Measurements from ENCODE around the gene LRP6.

The LRP6 gene

DNA sequence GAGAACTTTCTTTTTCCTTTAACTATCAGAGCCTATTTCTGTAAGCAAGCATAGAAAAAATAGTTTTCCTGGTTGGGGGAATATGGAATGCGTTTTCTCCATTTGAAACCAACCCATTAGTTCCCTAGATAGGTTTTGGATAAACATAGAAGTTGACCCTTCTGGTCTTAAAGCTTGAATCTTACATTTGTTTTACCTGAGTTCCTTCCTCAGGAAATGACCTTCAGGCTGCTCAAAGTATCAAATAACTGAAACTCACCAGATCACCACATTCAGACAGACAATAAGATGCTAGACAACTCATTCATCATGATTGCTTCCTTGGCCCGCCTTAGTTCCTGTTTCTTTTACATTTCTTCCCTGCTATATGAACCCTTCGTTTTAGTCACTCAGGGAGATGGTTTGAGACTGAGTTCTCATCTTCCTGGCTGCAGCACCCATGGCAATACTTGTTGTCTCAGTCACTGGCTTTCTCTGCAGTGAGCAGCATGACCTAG is 52.2 kb downstream of the LRP6 start:
- DNase-seq (ENCODE audit: low spot score) = no peak

DNA sequence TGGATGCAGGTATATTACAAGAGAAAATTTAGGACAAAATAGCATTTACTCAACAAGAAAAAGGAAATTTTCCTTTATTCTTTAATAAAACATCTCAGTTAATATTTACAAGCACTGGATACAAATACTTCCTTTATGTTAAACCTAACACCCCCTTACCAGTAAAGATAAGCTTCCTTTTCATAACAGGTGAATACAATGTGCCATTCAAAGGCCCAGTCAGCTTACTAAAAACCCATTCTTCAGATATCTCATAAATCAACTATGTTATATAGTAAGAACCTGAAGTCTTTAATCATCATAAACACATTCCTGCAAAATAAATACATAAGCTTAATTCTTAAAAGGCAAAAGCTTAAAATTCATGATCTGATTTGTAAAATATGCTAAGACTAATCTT is 52.6 kb downstream of the LRP6 start:
- no peak for DNase-seq (ENCODE audit: low spot score)

GRCh38 chr12:12212769-12213168 is 54.1 kb downstream of the LRP6 start:
- DNase-seq (ENCODE audit: low spot score) = peak; percentile 76

DNA sequence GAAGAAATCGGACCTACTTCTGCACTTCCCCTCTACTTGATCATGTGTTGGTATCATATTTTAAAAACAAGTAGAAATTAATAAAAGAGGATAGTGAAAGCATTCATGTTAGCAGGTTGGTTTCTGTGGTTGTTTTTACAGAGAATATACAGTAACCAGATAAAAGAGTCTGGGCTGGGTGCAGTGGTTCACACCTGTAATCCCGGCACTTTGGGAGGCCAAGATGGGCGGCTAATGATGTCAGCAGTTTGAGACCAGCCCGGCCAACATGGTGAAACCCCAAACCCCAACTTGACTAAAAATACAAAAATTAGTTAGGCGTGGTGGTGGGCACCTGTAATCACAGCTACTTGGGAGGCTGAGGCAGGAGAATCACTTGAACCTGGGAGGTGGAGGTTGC is 55.9 kb downstream of the LRP6 start:
- DNase-seq (ENCODE audit: low spot score) = no peak

GRCh38 chr12:12210416-12210815 is 56.4 kb downstream of the LRP6 start:
- no peak for DNase-seq (ENCODE audit: low spot score)

GRCh38 chr12:12209675-12210074 is 57.2 kb downstream of the LRP6 start:
- DNase-seq (ENCODE audit: low spot score) = no peak

DNA sequence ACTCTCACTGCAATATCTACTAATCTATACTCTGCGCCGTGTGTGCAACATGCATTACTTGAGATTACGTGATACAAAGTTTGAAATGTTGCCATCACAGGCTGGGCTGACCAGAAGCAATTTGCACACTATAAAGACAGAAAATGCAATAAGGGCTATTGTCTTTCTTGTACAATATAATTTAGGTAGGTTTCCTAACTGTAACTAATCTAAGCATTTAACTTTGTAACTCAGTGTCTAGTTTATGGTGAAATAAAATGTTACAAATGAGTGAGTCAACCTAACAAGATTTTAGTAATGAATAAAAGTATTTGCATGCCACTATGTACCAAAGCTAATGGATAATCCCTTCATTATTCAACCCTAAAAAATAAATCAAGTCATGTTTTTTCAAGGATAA is 57.8 kb downstream of the LRP6 start:
- no peak for DNase-seq (ENCODE audit: low spot score)

- DNase-seq (ENCODE audit: low spot score) = no peak
These were observed 59.1 kb downstream of the LRP6 start for GRCh38 chr12:12207746-12208145.

DNA sequence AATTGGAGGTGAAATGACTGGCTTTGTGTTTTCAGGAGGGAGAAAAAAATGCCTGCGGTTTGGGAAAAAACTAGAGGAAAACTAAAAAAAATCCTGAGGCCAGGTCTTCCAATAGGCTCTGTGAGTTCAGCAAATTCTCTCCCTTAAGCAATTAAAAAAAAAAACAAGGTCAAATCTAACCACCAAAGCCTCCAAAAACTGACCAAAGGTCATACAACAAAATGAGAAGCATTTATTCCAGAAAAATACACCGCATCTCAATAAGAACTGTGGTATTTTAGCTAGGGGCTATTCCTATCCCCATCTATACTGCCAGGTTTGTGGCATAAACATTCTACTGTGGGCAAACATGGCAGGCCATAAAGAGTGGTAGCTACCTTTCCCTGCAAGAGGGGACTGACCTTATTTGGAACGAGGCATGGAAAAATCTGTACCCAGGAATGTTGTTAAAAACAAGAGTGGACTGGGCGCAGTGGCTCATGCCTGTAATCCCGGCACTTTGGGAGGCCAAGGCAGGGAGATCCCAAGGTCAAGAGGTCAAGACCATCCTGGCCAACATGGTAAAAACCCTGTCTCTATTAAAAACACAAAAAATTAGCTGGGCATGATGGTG is 60.0 kb downstream of the LRP6 start:
- no peak for DNase-seq (ENCODE audit: low spot score)

- DNase-seq (ENCODE audit: low spot score) = no peak
These were observed 64.1 kb downstream of the LRP6 start for GRCh38 chr12:12202747-12203146.

- DNase-seq (ENCODE audit: low spot score) = no peak
These were observed 64.7 kb downstream of the LRP6 start for GRCh38 chr12:12202105-12202504.

GRCh38 chr12:12201274-12201758 is 65.5 kb downstream of the LRP6 start:
- no peak for DNase-seq (ENCODE audit: low spot score)

GRCh38 chr12:12200363-12200762 is 66.5 kb downstream of the LRP6 start:
- no peak for DNase-seq (ENCODE audit: low spot score)

DNA sequence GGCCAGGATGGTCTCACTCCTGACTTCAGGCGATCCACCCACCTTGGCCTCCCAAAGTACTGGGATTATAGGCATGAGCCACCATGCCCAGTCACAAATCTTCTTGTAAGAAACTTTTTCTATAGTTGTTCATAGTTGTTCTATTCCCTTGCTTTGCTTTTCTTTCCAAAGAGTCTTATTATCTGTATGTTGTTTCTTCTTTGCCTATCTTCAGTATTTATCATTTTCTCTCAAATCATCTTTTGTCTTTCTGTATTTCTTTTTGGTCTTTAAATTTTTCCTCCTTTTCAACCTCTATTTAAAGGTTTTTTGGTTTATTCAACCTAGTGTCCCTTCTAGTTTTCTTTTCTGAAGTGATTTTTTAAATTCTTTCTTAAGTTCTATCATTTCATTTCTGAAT is 68.7 kb downstream of the LRP6 start:
- DNase-seq (ENCODE audit: low spot score) = no peak

DNA sequence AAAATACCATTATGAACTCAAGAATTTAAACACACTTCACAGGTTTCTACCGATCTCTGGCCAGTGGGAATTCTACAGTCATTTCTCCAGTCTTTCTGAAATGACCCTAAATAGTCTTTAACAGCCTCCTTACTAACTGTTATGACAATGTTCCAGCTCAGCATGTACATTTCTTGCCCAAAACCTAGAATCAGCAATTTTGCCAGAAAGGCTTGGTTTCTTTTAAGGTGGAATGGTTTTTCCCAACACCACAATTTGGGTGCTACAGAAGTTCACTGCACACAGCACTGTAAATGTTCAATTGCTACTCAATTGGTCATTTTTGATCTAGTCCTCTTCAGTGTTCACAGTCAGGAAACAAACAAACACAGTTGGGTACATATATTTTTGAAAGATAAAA is 69.7 kb downstream of the LRP6 start:
- no peak for DNase-seq (ENCODE audit: low spot score)

DNA sequence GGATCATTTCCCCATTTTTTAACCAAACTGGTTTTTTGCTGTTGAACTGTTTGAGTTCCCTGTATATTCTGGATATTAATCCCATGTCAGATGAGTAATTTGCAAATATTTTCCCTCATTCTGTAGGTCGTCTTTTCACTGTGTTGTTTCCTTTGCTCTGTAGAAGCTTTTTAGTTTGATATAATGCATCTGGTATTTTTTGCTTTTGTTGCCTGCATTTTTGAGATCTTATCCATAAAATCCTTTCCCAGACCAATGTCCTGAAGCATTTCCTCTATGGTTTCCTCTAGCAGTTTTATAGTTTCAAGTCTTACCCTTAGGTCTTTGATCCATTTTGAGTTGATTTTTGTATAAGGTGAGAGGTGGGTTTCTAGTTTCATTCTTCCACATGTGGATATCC is 71.3 kb downstream of the LRP6 start:
- DNase-seq (ENCODE audit: low spot score) = no peak

DNA sequence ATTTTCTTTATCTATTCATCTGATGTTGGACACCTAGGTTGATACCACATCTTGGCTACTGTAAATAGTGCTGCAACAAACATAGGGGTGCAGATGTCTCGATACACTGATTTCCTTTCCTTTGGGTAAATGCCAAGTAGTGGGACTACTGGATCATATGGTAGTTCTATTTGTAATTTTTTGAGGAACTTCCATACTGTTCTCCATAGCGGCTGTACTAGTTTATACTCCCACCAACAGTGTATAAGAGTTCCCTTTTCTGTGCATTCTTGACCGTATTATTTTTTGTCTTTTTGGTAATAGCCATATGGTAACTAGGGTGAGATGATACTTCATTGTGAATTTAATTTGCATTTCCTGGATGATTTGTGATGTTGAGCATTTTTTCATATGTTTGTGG is 71.8 kb downstream of the LRP6 start:
- DNase-seq (ENCODE audit: low spot score) = no peak

- DNase-seq (ENCODE audit: low spot score) = peak; percentile 80
These were observed 72.6 kb downstream of the LRP6 start for GRCh38 chr12:12194206-12194605.

DNA sequence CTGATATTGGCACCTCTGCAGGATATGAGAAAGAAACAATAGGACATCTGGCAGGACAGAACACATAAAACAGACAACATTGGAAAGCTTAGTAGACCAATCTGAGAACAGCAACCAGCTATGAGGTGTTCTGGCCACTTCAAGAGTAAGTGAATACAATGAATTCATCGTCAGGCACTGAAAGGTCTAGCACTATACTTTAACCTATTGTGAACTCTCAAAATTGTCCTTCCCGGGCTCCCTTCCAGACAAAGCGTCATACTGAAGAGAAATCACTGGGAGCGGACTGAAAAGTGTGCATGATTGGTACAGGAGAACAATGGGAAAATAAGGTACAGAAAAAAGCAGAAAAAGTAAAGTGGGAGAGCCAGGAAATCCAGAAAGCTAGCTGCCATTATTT is 75.8 kb downstream of the LRP6 start:
- DNase-seq (ENCODE audit: low spot score) = no peak

- no peak for DNase-seq (ENCODE audit: low spot score)
These were observed 76.6 kb downstream of the LRP6 start for GRCh38 chr12:12190087-12190809.

- no peak for DNase-seq (ENCODE audit: low spot score)
These were observed 81.4 kb downstream of the LRP6 start for GRCh38 chr12:12185414-12185813.

DNA sequence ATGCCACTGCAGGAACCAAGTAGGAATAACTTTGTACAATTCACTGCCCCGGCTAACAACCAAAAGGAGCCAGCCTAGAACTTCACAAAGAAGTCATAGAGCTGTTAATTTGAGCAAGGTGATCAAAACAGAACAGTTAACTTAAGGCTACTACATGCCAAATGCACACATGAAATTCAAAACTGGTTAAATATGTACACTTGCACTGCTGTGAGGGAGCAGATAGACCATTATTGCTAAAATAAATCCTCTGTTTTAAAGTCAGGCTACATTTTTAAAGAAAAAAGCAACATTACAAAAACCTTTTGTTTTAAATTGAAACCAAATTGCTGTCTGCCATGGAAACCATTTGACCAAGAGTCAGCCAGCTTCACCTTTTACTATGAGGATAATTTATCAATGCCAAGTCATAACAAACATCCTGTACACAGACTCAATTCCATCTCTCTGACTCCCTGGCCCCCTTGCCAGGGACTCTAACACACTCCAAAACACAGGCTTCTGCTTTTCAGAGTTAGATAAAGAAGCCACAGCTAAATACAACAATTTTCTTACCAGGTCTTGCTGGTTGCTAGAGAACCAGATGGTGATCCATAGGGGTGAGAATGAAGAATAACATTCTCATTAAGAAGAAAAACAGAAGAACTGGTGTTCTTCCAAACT is 84.0 kb downstream of the LRP6 start:
- DNase-seq (ENCODE audit: low spot score) = no peak

DNA sequence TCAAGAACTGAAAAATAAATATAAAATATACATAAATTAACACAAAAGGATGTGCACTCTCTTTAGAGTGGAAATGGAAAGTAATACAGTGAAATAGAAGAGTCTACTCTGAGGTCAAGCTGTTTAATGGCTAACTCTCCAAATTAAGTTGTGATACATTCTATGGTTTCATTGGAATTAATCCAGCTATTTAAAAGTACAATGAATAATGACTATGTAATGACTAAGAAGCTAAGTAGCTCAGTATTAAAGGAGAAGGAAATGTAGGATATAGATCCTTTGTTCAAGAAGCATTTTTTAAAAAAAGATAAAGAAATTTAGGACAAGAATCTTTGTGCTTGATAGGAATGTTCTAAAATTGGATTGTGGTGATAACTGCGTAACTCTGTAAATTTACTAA is 85.3 kb downstream of the LRP6 start:
- DNase-seq (ENCODE audit: low spot score) = no peak

Data from LoVo (cell line).